ENCODE results near the gene PRXL2C.

DNA sequence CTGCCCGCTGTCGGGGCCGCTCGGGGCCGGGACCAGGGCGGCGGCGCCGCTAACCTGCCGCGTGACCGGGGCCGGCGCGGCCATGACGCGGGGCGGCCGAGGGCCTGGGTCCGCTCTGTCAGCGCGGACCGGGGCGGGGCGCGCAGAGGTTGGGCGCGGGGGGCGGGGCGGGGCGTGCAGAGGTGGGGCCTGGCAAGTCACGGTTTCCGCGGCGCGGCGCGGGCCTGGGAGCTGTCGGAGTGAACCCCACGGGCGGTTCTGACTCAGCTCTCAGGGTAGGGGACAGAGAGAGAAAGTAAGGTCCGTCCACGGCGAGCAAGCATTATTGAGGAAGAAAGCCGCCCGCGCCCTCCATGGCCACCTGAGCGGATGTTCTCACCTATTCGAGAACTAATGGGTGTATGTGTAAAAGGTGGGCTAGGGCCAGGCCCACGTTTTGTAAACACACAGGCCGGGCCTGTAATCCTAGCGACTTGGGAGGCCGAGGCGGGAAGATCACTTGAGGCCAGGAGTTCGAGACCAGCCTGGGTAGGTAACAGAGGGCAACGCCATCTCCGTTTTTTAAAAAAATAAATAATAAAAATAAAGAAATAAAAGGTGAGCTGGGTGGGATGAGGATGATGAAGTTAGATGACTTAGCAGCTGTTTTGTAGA, at the start of gene PRXL2C:
- TF ChIP-seq POLR2A (IDR thresholded peaks at IDR 0.05) (peak in 1 of 2 donors; percentile 24), POLR2AphosphoS5 (IDR thresholded peaks at IDR 0.05; ENCODE audit: insufficient read depth in 1 of 2, low read depth in 1 of 2) (peak in 1 of 2 donors; percentile 41)
- TF ChIP-seq, protein P1, sequence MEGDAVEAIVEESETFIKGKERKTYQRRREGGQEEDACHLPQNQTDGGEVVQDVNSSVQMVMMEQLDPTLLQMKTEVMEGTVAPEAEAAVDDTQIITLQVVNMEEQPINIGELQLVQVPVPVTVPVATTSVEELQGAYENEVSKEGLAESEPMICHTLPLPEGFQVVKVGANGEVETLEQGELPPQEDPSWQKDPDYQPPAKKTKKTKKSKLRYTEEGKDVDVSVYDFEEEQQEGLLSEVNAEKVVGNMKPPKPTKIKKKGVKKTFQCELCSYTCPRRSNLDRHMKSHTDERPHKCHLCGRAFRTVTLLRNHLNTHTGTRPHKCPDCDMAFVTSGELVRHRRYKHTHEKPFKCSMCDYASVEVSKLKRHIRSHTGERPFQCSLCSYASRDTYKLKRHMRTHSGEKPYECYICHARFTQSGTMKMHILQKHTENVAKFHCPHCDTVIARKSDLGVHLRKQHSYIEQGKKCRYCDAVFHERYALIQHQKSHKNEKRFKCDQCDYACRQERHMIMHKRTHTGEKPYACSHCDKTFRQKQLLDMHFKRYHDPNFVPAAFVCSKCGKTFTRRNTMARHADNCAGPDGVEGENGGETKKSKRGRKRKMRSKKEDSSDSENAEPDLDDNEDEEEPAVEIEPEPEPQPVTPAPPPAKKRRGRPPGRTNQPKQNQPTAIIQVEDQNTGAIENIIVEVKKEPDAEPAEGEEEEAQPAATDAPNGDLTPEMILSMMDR (IDR thresholded peaks at IDR 0.05), result peak in 1 of 3 experiments; percentile 1

Data from vagina (tissue), 2 donors.